Adrenal gland (tissue), 12 donors: Measurements from ENCODE around the gene ZDHHC11B. TPM values are rescaled to one million over a fixed set of nuclear protein-coding genes. Genes with fewer than 3 reads are reported as not detected.
A peak's percentile ranks its signal among the peaks of the same experiment; 100 is the strongest.

Experiments used
- DNase-seq, 7 donors: peaks; one replicate each; pipeline ENCODE4 v3.0.0-alpha.2; 2019 to 2020
- H3K27ac ChIP-seq, 5 donors: fragments of 200-600 bp; sonication (generic) in 4 of 5; 1 replicate in 3 of 5; 2 replicates in 2 of 5; pipeline versions ENCODE4 v1.5.1 to v1.8.0; 2016 to 2020; ENCODE audit warnings: mild to moderate bottlenecking in 1 of 5
- H3K27me3 ChIP-seq: fragments of 200-600 bp; 2 replicates; pipeline ENCODE4 v1.8.0; 2021
- H3K36me3 ChIP-seq, 2 donors: fragments of 200-600 bp; replicated peaks in 1 of 2; 1 replicate in 1 of 2; 2 replicates in 1 of 2; pipeline versions ENCODE4 v1.5.1 to v1.8.0; 2018 to 2022
- H3K4me1 ChIP-seq, 2 donors: fragments of 200-600 bp; replicated peaks in 1 of 2; 1 replicate in 1 of 2; 2 replicates in 1 of 2; pipeline versions ENCODE4 v1.5.1 to v1.8.0; 2018 to 2021
- H3K4me3 ChIP-seq, 4 donors: fragments of 200-600 bp; sonication (generic) in 3 of 4; one replicate each; pipeline ENCODE4 v1.5.1; 2016 to 2018
- H3K9me3 ChIP-seq, 3 donors: fragments of 200-600 bp; sonication (generic) in 1 of 3; replicated peaks in 1 of 3; 1 replicate in 2 of 3; 2 replicates in 1 of 3; pipeline versions ENCODE4 v1.5.1 to v1.8.0; 2016 to 2021
- POLR2A ChIP-seq, 2 donors: fragments of 450-650 bp; IDR thresholded peaks; one replicate each; pipeline ENCODE4 v1.6.1; 2017; ENCODE audit warnings: antibody characterized with exemption in 2 of 2, mild to moderate bottlenecking in 2 of 2, moderate library complexity in 1 of 2
- WGBS, 4 donors: extraction: QIAGEN DNeasy Blood & Tissue Kit in 2 of 4; methylation state at CpG; one replicate each; pipeline versions ENCODE4 v1.1.5 to v1.1.7; 2013 to 2017; 5-methylcytosine and 5-hydroxymethylcytosine counted together
- intact Hi-C, 2 donors: fragments of 100-400 bp; cut with DNase I; formaldehyde crosslinking; loops; one replicate each; pipeline versions ENCODE4 v1.14.1 to v1.15.0; 2022 to 2023
- polyA plus RNA-seq, 3 donors: library from polyadenylated mRNA; stranded (reverse); fragments of 200-250 nt in 2 of 3; fragments of 350-450 nt in 1 of 3; fragmentation: Illumina TruSeq in 1 of 3; extraction: RNeasy Lipid Tissue Mini Kit (QIAGEN cat#74804) in 1 of 3; gene quantifications; one replicate each; pipeline ENCODE4 v1.2.3, GENCODE V29; 2013 to 2014
- total RNA-seq, 9 donors: library from RNA; depleted of rRNA in 4 of 9; stranded (reverse); fragments of >200 nt in 4 of 9; fragments of 120-200 nt in 1 of 9; fragmentation: NEBNext Ultra II Directional in 1 of 9; extraction: Animal tissue kit (Norgen Biotek cat#: 25700) in 1 of 9; gene quantifications; one replicate each; pipeline versions ENCODE4 v1.1.0 to v1.2.4, GENCODE V29; 2013 to 2023
- TF ChIP-seq, protein P1 (sequence below), 6 experiments: fragments of 450-650 bp in 4 of 6; fragments of 200-600 bp in 2 of 6; sonication (generic) in 1 of 6; IDR thresholded peaks; 1 replicate in 5 of 6; 2 replicates in 1 of 6; pipeline versions ENCODE4 v1.5.1 to v1.8.0; 2016 to 2021; ENCODE audit warnings: antibody characterized with exemption in 6 of 6, mild to moderate bottlenecking in 2 of 6, moderate library complexity in 1 of 6
- donor health status: healthy with polysubstance abuse.
- donor health status: Bipolar disorder and iron deficiency.
- donor health status: DM: yes; HTN: yes; CAD: no.
- donor health status: DM: no; HTN: no; CAD: no.
- donor health status: DM: no; HTN: no; CAD: no.
- donor health status: DM: yes; HTN: yes; CAD: no.

ZDHHC11B gene
- total and polyA plus RNA-seq, 12 donors = 0.64 to 7.8 (median 1.5) TPM; not detected in 2

DNA sequence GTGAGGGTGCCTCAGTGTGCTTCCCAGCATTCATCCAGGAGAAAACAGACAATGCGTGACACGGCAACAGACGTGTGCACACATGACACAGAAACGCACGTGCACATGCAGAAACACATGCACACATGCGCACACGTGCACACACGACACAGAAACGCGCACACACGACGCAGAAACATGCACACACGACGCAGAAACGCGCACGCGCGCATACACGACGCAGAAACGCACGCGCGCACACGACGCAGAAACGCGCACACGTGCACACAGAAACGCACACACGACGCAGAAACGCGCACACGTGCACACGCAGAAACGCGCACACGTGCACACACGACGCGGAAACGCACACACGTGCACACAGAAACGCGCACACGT, 107.8 kb downstream of the ZDHHC11B start:
- Histone ChIP-seq H3K27me3 (no peaks in the 10 kb centered on the region), H3K4me3 (no peak overlapping the region), H3K4me1 (peaks cover 0 to 20% of the 10 kb centered on the region in 2 donors), H3K36me3 (no peaks in the 10 kb centered on the region), H3K9me3 (no peaks in the 10 kb centered on the region), H3K27ac (no peak overlapping the region)
- intact Hi-C loops = loop anchor here in 1 of 2 donors (10.0 kb wide), 1 partner anchor 118 kb away; no protein-coding TSS in a partner anchor
- peak in 1 of 7 donors; percentile 42 for DNase-seq
- WGBS, 4 donors = 88 to 95% (median 91%) methylated on average over 48 of the region's 48 CpGs
- TF ChIP-seq, protein P1, sequence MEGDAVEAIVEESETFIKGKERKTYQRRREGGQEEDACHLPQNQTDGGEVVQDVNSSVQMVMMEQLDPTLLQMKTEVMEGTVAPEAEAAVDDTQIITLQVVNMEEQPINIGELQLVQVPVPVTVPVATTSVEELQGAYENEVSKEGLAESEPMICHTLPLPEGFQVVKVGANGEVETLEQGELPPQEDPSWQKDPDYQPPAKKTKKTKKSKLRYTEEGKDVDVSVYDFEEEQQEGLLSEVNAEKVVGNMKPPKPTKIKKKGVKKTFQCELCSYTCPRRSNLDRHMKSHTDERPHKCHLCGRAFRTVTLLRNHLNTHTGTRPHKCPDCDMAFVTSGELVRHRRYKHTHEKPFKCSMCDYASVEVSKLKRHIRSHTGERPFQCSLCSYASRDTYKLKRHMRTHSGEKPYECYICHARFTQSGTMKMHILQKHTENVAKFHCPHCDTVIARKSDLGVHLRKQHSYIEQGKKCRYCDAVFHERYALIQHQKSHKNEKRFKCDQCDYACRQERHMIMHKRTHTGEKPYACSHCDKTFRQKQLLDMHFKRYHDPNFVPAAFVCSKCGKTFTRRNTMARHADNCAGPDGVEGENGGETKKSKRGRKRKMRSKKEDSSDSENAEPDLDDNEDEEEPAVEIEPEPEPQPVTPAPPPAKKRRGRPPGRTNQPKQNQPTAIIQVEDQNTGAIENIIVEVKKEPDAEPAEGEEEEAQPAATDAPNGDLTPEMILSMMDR (IDR thresholded peaks at IDR 0.05) = no peak
- TF ChIP-seq POLR2A (IDR thresholded peaks at IDR 0.05) = no peak

DNA sequence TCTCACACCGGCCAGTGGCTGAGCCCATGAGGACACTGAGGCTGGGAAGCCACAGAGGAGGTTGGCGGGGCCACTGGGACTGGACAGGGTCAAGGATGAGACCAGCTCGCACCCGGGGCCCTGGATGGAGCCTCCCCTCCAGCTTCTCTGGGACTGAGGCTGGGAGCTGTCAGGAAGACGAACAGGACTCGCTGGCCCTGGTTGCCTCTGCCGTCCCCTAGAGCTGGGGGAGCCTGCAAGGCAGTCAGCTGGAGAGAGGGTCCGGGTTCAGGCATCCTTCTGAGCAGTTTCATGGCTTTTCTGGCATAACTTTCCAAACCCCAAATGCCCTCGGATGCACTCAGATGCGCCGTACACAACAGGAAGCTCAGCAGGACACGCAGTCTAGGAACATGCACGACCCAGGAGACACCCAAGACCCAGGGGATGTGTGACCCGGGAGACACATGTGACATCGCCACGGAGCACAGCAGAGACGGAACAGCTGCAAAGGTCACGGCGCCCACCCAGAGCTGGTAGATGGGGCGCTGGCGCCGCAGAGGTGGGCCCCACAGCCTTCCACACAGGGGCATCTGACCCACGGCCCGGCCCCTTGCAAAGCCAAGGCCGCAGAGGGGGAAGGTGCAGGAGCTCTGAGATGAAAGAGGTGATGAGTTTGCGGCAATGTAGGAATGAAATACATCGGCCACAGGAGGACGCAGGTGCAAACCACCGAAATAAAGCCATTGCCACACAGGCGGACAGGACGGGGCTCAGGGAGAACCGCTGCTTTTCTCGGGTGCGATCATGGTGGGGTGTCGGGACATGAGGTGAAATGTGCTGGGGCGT, 108.4 kb downstream of the ZDHHC11B start:
- Histone ChIP-seq H3K27me3 (no peaks in the 10 kb centered on the region), H3K4me1 (peaks cover 0 to 26% of the 10 kb centered on the region in 2 donors), H3K9me3 (no peaks in the 10 kb centered on the region), H3K36me3 (no peaks in the 10 kb centered on the region), H3K4me3 (no peak overlapping the region), H3K27ac (no peak overlapping the region)
- peak in 3 of 7 donors; percentile 5 to 41 (median 15) for DNase-seq
- WGBS, 4 donors = 52 to 71% (median 55%) methylated on average over 21 to 36 of the region's 36 CpGs
- intact Hi-C loops = loop anchor here in 1 of 2 donors (10.0 kb wide), 1 partner anchor 119 kb away; no protein-coding TSS in a partner anchor
- TF ChIP-seq, protein P1 (IDR thresholded peaks at IDR 0.05) = no peak
- no peak for TF ChIP-seq POLR2A (IDR thresholded peaks at IDR 0.05)

DNA sequence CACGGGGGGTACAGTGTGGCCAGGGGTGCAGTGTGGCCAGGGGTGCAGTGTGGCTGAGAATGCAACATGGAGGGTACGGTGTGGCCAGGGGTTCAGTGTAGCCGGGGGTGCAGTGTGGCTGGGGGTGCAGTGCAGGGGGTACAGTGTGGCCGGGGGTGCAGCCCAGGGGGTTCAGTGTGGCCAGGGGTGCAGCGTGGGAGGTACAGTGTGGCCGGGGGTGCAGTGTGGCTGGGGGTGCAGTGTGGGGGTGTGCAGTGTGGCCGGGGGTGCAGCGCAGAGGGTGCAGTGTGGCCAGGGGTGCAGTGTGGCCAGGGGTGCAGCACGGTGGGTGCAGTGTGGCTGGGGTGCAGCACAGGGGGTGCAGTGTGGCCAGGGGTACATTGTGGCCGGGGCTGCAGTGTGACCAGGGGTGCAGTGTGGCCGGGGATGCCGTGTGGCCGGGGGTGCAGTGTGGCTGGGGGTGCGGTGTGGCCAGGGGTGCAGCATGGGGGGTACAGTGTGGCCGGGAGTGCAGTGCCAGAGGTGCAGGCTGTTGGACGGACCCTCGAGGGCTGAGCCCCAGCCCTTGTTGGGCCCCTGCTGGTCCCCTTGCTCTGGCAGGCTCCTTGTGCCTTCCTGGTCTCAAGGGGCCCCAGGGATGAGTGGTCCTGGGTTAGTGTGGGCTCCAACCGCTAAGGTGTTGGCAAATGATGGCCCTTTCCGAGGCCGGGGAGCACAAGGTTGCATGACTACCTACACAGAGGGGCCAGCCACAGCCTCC, 109.2 kb downstream of the ZDHHC11B start:
- 68 to 77% (median 73%) methylated on average over 10 to 20 of the region's 20 CpGs for WGBS, 4 donors
- Histone ChIP-seq H3K36me3 (no peaks in the 10 kb centered on the region), H3K27ac (no peak overlapping the region), H3K27me3 (no peaks in the 10 kb centered on the region), H3K9me3 (no peaks in the 10 kb centered on the region), H3K4me1 (peaks cover 0 to 26% of the 10 kb centered on the region in 2 donors), H3K4me3 (no peak overlapping the region)
- intact Hi-C loops = loop anchor here in 1 of 2 donors (10.0 kb wide), 1 partner anchor 120 kb away; no protein-coding TSS in a partner anchor
- TF ChIP-seq, protein P1 (IDR thresholded peaks at IDR 0.05) = no peak
- TF ChIP-seq POLR2A (IDR thresholded peaks at IDR 0.05) = no peak
- DNase-seq = peak in 2 of 7 donors; percentile 8 to 45

DNA sequence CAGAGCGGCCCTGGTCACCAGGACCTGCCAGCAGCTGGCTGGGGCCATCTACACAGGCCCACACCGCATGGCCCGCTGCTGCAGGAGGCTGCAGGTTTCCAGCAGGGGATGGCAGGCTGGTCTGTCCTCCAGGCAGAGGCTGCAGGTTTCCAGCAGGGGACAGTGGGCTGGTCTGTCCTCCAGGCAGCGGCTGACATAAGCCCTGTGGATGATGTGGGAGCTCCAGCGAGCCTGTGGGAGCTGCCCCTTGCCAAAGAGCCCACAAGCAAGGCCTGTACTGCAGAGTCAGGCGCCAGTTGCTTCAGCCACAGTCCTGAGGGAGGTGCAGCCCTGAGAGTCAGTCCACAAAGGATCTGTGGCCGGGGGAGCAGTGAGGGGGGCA, 109.9 kb downstream of the ZDHHC11B start:
- 34 to 48% (median 45%) methylated on average over 5 to 7 of the region's 7 CpGs; no CpG with 5 or more reads in 1 of the 4 donors for WGBS, 4 donors
- peak in 3 of 7 donors; percentile 5 to 63 (median 13) for DNase-seq
- TF ChIP-seq POLR2A (IDR thresholded peaks at IDR 0.05) = no peak
- TF ChIP-seq, protein P1 (IDR thresholded peaks at IDR 0.05) = no peak
- H3K4me1 ChIP-seq = peaks cover 0 to 26% of the 10 kb centered on the region in 2 donors
- H3K4me3 ChIP-seq = no peak overlapping the region
- H3K9me3 ChIP-seq = no peaks in the 10 kb centered on the region
- H3K27me3 ChIP-seq = no peaks in the 10 kb centered on the region
- H3K27ac ChIP-seq = no peak overlapping the region
- H3K36me3 ChIP-seq = no peaks in the 10 kb centered on the region
- intact Hi-C loops = loop anchor here (5.0 to 10.0 kb wide), 2 partner anchors 120 to 233 kb away; no protein-coding TSS in a partner anchor
